HAP-1 (cell line): ENCODE results near the gene LYSMD2.
A peak's percentile ranks its signal among the peaks of the same experiment; 100 is the strongest.

Experiments used
- DNase-seq, 2 experiments: peaks; one replicate each; pipeline ENCODE4 v3.0.0-alpha.2; 2016 to 2020; ENCODE audit warnings: low spot score in 2 of 2
- H3K27me3 ChIP-seq: fragments of 250-450 bp; sonication (Bioruptor Pico); 2 replicates; pipeline ENCODE4 v1.5.1; 2020; ENCODE audit warnings: low read depth, mild to moderate bottlenecking, moderate library complexity
- H3K36me3 ChIP-seq: fragments of 250-450 bp; sonication (Bioruptor Pico); replicated peaks from 2 replicates; pipeline ENCODE4 v1.5.1; 2020; ENCODE audit warnings: mild to moderate bottlenecking
- H3K4me1 ChIP-seq: fragments of 250-450 bp; sonication (Bioruptor Pico); 2 replicates; pipeline ENCODE4 v1.5.1; 2020; ENCODE audit warnings: mild to moderate bottlenecking
- H3K4me3 ChIP-seq: fragments of 250-450 bp; sonication (Bioruptor Pico); 2 replicates; pipeline ENCODE4 v1.5.1; 2020; ENCODE audit warnings: mild to moderate bottlenecking, moderate library complexity
- H3K9me3 ChIP-seq: fragments of 250-450 bp; sonication (Bioruptor Pico); 2 replicates; pipeline ENCODE4 v1.5.1; 2020; ENCODE audit warnings: mild to moderate bottlenecking, moderate library complexity
- in situ Hi-C: fragments of 300-500 bp; cut with MboI; formaldehyde crosslinking; loops from 3 replicates; pipeline ENCODE4 v1.14.3; 2020; ENCODE audit warnings: low sequenced_read_pairs, inconsistent platforms, mixed read lengths

LYSMD2 gene

GRCh38 chr15:51688863-51689262 is 48.6 kb downstream of the LYSMD2 start:
- no peaks in the 10 kb centered on the region for H3K36me3 ChIP-seq
- H3K27me3 ChIP-seq = peaks cover 16% of the 10 kb centered on the region
- in situ Hi-C loops = no loop called here
- H3K4me1 ChIP-seq = no peaks in the 10 kb centered on the region
- no peaks in the 10 kb centered on the region for H3K9me3 ChIP-seq
- no peak overlapping the region for H3K4me3 ChIP-seq
- no peak for DNase-seq

GRCh38 chr15:51687565-51687964 is 49.9 kb downstream of the LYSMD2 start:
- in situ Hi-C loops = no loop called here
- DNase-seq = no peak
- H3K27me3 ChIP-seq = peaks cover 21% of the 10 kb centered on the region

GRCh38 chr15:51681303-51681963 is 56.0 kb downstream of the LYSMD2 start, which contains the start of gene SCG3:
Gene SCG3 (plus strand): TSS chr15:51681503. CDS start chr15:51681756, 253 bp downstream.
- peak; percentile 77 to 93 for DNase-seq
- Histone ChIP-seq H3K4me3 (no peak within 1 kb of the TSS), H3K36me3 (no peaks in the 10 kb centered on the region), H3K4me1 (no peaks in the 10 kb centered on the region; the same call in 1 of the 2 replicates), H3K9me3 (no peaks in the 10 kb centered on the region), H3K27me3 (peaks cover 16% of the 10 kb centered on the region)
- in situ Hi-C loops = no loop called here

More at GRCh38 chr15:51687565-51687964, 49.9 kb downstream of the LYSMD2 start:
- H3K4me3 ChIP-seq = no peak overlapping the region
- H3K9me3 ChIP-seq = no peaks in the 10 kb centered on the region
- H3K36me3 ChIP-seq = no peaks in the 10 kb centered on the region
- H3K4me1 ChIP-seq = no peaks in the 10 kb centered on the region

- H3K27me3 ChIP-seq = peaks cover 16% of the 10 kb centered on the region
- H3K36me3 ChIP-seq = no peaks in the 10 kb centered on the region
- no peak overlapping the region for H3K4me3 ChIP-seq
- no peak for DNase-seq
- in situ Hi-C loops = no loop called here
- H3K9me3 ChIP-seq = no peaks in the 10 kb centered on the region
- no peaks in the 10 kb centered on the region; the same call in 1 of the 2 replicates for H3K4me1 ChIP-seq
These were observed 57.1 kb downstream of the LYSMD2 start for GRCh38 chr15:51680321-51680720.

- Histone ChIP-seq H3K9me3 (no peaks in the 10 kb centered on the region), H3K4me1 (no peaks in the 10 kb centered on the region; the same call in 1 of the 2 replicates), H3K36me3 (no peaks in the 10 kb centered on the region), H3K4me3 (no peak overlapping the region), H3K27me3 (peaks cover 8% of the 10 kb centered on the region; the same call in 1 of the 2 replicates)
- no peak for DNase-seq
- in situ Hi-C loops = no loop called here
These were observed 59.4 kb downstream of the LYSMD2 start for GRCh38 chr15:51678096-51678495.

- DNase-seq = no peak
- Histone ChIP-seq H3K27me3 (peaks cover 8% of the 10 kb centered on the region; the same call in 1 of the 2 replicates), H3K36me3 (no peaks in the 10 kb centered on the region), H3K4me1 (no peaks in the 10 kb centered on the region; the same call in 1 of the 2 replicates), H3K9me3 (no peaks in the 10 kb centered on the region), H3K4me3 (no peak overlapping the region)
- in situ Hi-C loops = no loop called here
These were observed 60.0 kb downstream of the LYSMD2 start for GRCh38 chr15:51677452-51677851.

GRCh38 chr15:51677021-51677420 is 60.4 kb downstream of the LYSMD2 start:
- in situ Hi-C loops = no loop called here
- Histone ChIP-seq H3K36me3 (no peaks in the 10 kb centered on the region), H3K4me1 (no peaks in the 10 kb centered on the region; the same call in 1 of the 2 replicates), H3K9me3 (no peaks in the 10 kb centered on the region), H3K4me3 (no peak overlapping the region), H3K27me3 (peaks cover 6% of the 10 kb centered on the region; the same call in 1 of the 2 replicates)
- DNase-seq = no peak

GRCh38 chr15:51675234-51675633 is 62.2 kb downstream of the LYSMD2 start:
- Histone ChIP-seq H3K4me1 (no peaks in the 10 kb centered on the region), H3K36me3 (no peaks in the 10 kb centered on the region), H3K9me3 (no peaks in the 10 kb centered on the region), H3K27me3 (no peaks in the 10 kb centered on the region), H3K4me3 (no peak overlapping the region)
- DNase-seq = no peak
- in situ Hi-C loops = no loop called here
